ACC112 (cell line): ENCODE results near the gene DOC2B.
"Not testable (repeated sequence)": the region's sequence is repeated elsewhere in the genome, so short reads cannot be mapped to it uniquely, and the experiment has no call there.

ENCODE experiments used
- H2AFZ ChIP-seq: fragments of 200-600 bp; sonication (generic); one replicate; pipeline ENCODE4 v1.6.0; 2017; ENCODE audit warnings: antibody characterized with exemption, low read length; ENCODE audit not compliant: unreplicated experiment
- H3K27ac ChIP-seq: fragments of 200-600 bp; sonication (generic); 2 replicates; pipeline ENCODE4 v1.5.1; 2014; ENCODE audit warnings: low read depth, mild to moderate bottlenecking, antibody characterized with exemption, low read length, moderate library complexity
- H3K27me3 ChIP-seq: fragments of 200-600 bp; sonication (generic); 2 replicates; pipeline ENCODE4 v1.6.1; 2014; ENCODE audit warnings: mild to moderate bottlenecking, antibody characterized with exemption, low read length, moderate library complexity, mixed read lengths; ENCODE audit not compliant: insufficient read depth
- H3K36me3 ChIP-seq: fragments of 200-600 bp; sonication (generic); 2 replicates; pipeline ENCODE4 v1.6.1; 2016; ENCODE audit warnings: mild to moderate bottlenecking, antibody characterized with exemption, low read length, moderate library complexity, mixed read lengths; ENCODE audit not compliant: insufficient read depth
- H3K4me1 ChIP-seq: fragments of 200-600 bp; sonication (generic); one replicate; pipeline ENCODE4 v1.6.1; 2016; ENCODE audit warnings: low read length, mixed read lengths; ENCODE audit not compliant: insufficient read depth, unreplicated experiment, control insufficient read depth
- H3K4me3 ChIP-seq: fragments of 200-600 bp; sonication (generic); 2 replicates; pipeline ENCODE4 v1.5.1; 2014; ENCODE audit warnings: mild to moderate bottlenecking, low read depth, low read length
- H3K79me2 ChIP-seq: fragments of 200-600 bp; sonication (generic); one replicate; pipeline ENCODE4 v1.6.0; 2016; ENCODE audit warnings: low read length; ENCODE audit not compliant: control insufficient read depth, unreplicated experiment, insufficient read depth

The DOC2B gene

DNA sequence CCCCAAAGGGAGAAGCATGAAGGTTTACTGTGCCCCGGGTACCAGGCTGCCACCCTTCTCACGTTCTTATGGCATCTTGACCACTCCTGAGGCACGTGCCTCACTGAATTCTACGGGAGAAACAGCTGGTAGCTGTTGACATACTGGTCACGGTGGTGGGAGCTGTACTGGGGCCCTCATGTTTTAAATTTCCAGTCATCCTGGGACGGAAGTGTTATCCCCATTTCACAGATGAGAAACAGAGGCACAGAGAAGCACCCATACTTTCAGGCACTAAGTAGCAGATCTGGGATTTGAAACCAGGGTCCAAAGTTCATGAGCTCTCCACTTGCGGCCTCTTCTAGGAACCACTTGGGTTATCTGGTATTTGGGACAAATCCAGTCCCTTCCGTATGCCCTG lies 26.3 kb upstream of the DOC2B start:
- H3K27ac ChIP-seq = no peak overlapping the region
- no peak overlapping the region for H2AFZ ChIP-seq
- H3K36me3 ChIP-seq = no peaks in the 10 kb centered on the region
- peaks cover 6% of the 10 kb centered on the region; the same call in 1 of the 2 replicates for H3K27me3 ChIP-seq
- H3K79me2 ChIP-seq = no peaks in the 10 kb centered on the region
- no peaks in the 10 kb centered on the region for H3K4me1 ChIP-seq
- no peak overlapping the region for H3K4me3 ChIP-seq

DNA sequence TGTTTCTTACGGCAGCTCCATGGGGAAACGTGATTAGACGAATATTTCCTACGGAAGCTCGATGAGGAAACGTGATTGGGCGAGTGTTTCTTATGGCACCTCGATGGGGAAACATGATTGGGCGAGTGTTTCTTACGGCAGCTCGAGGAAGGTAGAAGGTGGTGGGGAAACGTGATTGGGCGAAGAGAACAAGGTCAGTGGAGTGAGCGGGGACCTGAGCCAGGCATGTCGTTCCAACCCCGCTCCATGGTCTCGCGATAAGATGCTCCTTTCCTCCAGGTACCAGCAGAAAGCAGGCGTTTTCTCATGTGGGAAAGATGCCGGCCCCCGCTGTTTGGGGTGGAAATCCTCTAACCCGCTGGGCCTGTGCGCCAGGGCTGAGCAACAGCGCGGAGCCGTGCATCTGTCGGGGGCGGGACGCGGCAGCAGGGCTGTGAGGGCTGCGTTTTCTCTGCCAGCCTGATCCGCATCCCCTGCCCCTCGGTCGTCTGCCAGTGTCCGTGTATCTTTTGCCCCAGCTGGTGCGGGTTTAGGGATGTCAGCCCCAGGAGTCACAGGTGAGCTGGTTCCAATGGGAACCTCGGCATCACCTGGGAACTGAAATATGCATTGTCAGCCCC lies 25.6 kb upstream of the DOC2B start:
- no peaks in the 10 kb centered on the region for H3K79me2 ChIP-seq
- H3K4me1 ChIP-seq = no peaks in the 10 kb centered on the region
- no peak overlapping the region for H2AFZ ChIP-seq
- no peaks in the 10 kb centered on the region for H3K36me3 ChIP-seq
- no peak overlapping the region for H3K27ac ChIP-seq
- H3K27me3 ChIP-seq = peaks cover 6% of the 10 kb centered on the region; the same call in 1 of the 2 replicates
- no peak overlapping the region for H3K4me3 ChIP-seq

DNA sequence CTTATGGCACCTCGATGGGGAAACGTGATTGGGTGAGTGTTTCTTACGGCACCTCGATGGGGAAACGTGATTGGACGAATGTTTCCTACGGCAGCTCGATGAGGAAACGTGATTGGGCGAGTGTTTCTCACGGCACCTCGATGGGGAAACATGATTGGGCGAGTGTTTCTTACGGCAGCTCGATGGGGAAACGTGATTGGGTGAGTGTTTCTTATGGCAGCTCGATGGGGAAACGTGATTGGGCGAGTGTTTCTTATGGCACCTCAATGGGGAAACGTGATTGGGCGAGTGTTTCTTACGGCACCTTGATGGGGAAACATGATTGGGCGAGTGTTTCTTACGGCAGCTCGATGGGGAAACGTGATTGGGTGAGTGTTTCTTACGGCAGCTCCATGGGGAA lies 25.0 kb upstream of the DOC2B start:
- H3K27ac ChIP-seq, H3K4me3 ChIP-seq, H3K4me1 ChIP-seq, H3K36me3 ChIP-seq, H3K79me2 ChIP-seq, H2AFZ ChIP-seq, H3K27me3 ChIP-seq: not testable (repeated sequence)

DNA sequence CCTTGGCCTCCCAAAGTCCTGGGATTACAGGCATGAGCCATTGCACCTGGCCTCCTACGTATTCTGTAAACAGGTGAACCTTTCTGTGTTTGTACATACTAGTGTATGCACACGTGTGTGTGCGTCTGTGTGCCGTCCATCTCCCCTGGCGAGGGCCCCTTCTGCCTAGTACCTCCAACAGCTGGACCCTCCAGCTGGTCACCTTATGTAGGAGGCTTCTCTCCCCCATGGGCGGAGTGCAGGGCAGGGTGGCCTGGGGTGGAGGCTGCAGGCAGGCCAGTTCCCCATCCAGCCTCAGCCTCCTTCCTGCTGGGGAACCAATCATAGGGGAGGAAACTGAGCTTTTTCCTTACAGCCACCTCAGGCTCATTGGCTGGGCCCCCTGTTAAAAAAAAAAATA lies 24.4 kb upstream of the DOC2B start:
- no peak overlapping the region for H3K27ac ChIP-seq
- no peaks in the 10 kb centered on the region for H3K36me3 ChIP-seq
- H3K4me3 ChIP-seq = no peak overlapping the region
- peaks cover 6% of the 10 kb centered on the region; the same call in 1 of the 2 replicates for H3K27me3 ChIP-seq
- no peaks in the 10 kb centered on the region for H3K79me2 ChIP-seq
- no peak overlapping the region for H2AFZ ChIP-seq
- H3K4me1 ChIP-seq = no peaks in the 10 kb centered on the region

DNA sequence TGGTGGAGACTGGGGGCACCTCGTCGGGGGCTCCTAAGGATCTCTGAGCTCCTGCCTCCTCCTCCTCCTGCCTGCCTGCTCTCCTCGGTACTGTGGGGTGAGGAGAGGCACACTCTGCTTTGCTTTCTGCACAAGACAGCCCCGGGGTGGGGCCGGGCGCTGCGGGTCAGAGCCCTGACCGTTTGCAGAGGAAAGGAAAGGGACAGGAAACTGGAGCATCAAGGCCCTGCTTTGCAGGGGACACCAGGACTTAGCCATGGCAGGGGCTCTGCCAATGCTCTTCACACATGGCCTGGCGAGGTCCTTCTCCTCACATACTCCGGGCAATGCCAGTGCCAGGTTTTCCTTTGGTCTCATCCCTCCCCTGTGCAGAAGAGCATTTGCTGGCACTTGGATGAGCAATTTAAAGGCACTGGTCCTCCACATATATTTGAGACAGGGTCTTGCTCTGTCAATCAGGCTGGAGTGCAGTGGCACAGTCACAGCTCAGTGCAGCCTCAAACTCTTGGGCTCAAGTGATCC lies 23.8 kb upstream of the DOC2B start:
- Histone ChIP-seq H3K79me2 (no peaks in the 10 kb centered on the region), H2AFZ (no peak overlapping the region), H3K36me3 (no peaks in the 10 kb centered on the region), H3K4me1 (peaks cover 2% of the 10 kb centered on the region), H3K4me3 (no peak overlapping the region), H3K27ac (no peak overlapping the region), H3K27me3 (peaks cover 10% of the 10 kb centered on the region; the same call in 1 of the 2 replicates)

DNA sequence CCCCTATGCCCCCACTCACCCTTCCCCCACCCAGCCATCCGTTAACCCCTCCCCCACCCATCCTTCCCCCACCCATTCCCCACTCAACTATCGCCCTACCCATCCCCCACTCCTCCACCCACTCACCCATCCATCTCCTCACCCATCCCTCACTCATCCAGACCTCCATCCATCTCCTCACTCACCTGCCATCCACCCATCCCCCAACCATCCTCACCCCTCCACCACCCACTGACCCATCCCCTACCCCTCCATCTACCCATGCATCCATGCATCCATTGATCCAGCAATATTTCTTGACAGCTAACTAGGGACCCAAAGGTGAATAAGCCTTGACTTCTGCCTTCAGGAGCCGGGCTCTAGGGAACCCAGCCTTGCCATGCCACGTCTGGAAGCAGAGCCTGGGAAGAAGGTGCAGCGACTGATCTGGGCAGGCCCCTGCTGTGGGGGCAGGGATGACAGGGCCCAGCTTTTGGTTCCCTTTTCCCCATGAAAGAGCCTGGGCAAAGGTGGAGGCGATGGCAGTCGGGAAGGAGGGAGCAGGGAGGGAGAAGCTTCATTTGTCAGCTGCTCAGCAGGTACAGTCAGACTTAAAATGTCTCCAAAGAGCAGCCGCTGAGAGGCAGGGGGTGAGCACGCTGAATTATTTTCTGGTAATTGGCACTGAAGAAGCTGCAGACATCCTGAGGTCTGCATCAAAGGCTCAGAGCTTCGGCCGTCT lies 23.1 kb upstream of the DOC2B start:
- Histone ChIP-seq H2AFZ (no peak overlapping the region), H3K4me1 (peaks cover 9% of the 10 kb centered on the region), H3K27me3 (peaks cover 17% of the 10 kb centered on the region; the same call in 1 of the 2 replicates), H3K4me3 (no peak overlapping the region), H3K36me3 (no peaks in the 10 kb centered on the region), H3K79me2 (no peaks in the 10 kb centered on the region), H3K27ac (no peak overlapping the region)

DNA sequence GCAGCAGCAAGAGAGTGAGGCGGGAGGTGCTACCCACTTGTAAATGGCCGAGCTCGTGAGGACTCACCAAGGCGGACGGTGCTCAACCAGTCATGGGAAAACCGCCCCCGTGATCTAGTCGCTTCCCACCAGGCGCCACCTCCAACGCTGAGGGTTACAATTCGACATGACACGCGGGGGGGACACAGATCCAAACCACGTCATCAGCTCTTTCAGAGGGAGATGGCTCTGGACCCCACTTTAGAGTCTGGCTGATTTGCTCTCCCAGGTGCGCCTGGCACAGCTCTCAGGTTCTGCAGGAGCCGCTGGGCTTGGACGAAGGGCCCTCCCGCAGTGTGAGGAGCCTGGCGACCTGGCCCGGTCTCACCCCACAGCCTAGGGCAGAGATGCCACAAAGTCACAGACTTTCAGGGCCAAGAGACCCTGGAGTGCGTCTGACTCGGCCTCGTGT lies 21.1 kb upstream of the DOC2B start:
- H2AFZ ChIP-seq = no peak overlapping the region
- peaks cover 9% of the 10 kb centered on the region for H3K4me1 ChIP-seq
- no peak overlapping the region for H3K27ac ChIP-seq
- H3K27me3 ChIP-seq = peaks cover 20% of the 10 kb centered on the region
- H3K36me3 ChIP-seq = no peaks in the 10 kb centered on the region
- no peak overlapping the region for H3K4me3 ChIP-seq
- H3K79me2 ChIP-seq = no peaks in the 10 kb centered on the region

DNA sequence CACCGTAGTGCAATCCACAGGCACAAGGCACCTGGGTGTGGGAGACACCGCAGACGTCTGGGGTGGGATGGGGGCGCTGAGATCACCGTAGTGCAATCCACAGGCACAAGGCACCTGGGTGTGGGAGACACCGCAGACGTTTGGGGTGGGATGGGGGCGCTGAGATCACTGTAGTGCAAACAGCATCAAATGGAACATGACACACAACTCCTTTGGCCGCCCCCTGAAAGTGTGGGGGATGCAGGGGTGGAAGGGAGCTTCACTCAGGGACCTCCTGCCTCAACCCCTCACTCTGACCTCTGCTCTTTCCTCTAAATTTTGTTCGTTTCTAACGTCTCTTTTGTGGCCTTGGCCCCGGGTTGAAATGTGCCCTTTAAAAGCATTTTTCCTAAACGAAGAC lies 20.3 kb upstream of the DOC2B start:
- H3K36me3 ChIP-seq = not testable (repeated sequence)

DNA sequence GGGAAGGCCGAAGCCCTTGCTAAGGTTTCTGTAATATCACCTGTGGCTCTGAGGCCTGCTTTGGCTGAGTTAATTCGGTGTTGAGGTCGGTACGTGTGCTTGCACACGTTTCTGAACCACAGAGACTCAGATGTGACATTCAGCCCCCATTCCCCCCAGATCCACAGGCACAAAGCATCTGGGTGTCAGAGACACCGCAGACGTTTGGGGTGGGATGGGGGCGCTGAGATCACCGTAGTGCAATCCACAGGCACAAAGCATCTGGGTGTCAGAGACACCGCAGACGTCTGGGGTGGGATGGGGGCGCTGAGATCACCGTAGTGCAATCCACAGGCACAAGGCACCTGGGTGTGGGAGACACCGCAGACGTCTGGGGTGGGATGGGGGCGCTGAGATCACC lies 19.8 kb upstream of the DOC2B start:
- not testable (repeated sequence) for H2AFZ ChIP-seq, H3K4me3 ChIP-seq, H3K36me3 ChIP-seq, H3K79me2 ChIP-seq, H3K27ac ChIP-seq, H3K4me1 ChIP-seq
- H3K27me3 ChIP-seq = peaks cover 23% of the 10 kb centered on the region

More for the DNA sequence above, 20.3 kb upstream of the DOC2B start:
- not testable (repeated sequence) for H2AFZ ChIP-seq, H3K4me3 ChIP-seq, H3K27ac ChIP-seq, H3K79me2 ChIP-seq, H3K4me1 ChIP-seq
- H3K27me3 ChIP-seq = peaks cover 20% of the 10 kb centered on the region

DNA sequence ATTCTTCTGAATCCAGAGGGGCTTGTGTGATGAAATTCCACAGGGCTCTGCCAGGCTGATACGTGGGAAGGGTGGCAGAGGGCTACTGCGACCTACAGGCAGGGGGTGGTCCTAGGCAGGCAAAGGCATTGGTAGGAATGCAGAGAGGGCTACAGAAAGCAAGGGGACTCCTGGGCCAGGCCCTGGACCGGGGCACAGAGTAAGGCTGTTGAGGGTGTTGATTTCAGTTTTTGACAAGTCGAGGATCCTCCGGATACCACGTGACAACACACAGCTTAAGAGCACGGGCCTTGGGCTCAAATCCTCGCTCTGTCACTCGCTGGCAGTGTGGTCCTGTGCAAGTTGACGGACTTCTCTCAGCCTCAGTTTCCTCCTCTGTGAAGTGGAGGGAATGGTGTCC lies 19.1 kb upstream of the DOC2B start:
- Histone ChIP-seq H3K36me3 (no peaks in the 10 kb centered on the region), H3K27me3 (peaks cover 23% of the 10 kb centered on the region), H2AFZ (no peak overlapping the region), H3K4me3 (no peak overlapping the region), H3K4me1 (peaks cover 9% of the 10 kb centered on the region), H3K27ac (no peak overlapping the region), H3K79me2 (no peaks in the 10 kb centered on the region)
